Measurements from ENCODE around the gene ATP8B1. TPM values are rescaled to one million over a fixed set of nuclear protein-coding genes. Genes with fewer than 3 reads are reported as not detected.

ATP8B1 gene
- total RNA-seq, 2 donors from 2014 or later, result 18.5 to 41.5 TPM

Small RNA genes lying within 50 kb of the gene (small RNA-seq; reads per million reads assigned to genes)
- not detected for gene RNU6-742P

Other genes starting within 250 kb of the ATP8B1 start
- gene FECH, start 216.6 kb downstream of the ATP8B1 start, total RNA-seq, result 10 to 100 TPM; 16.8 to 20.0 TPM
- 10 to 100 TPM; 61.0 to 79.1 TPM for gene NARS1, start 181.5 kb downstream of the ATP8B1 start, total RNA-seq
- gene NEDD4L, start 240.9 kb upstream of the ATP8B1 start, total RNA-seq, result 100 to 1,000 TPM; 105 to 108 TPM

Data from body of pancreas (tissue), 2 donors.